Fibroblast of lung (primary cell): ENCODE results near the gene ATP13A2. TPM values are rescaled to one million over a fixed set of nuclear protein-coding genes. Genes with fewer than 3 reads are reported as not detected.

Experiments used
- DNase-seq, 2 donors: peaks; one replicate each; pipeline versions ENCODE4 v3.0.0 to v3.0.0-alpha.2; 2010; ENCODE audit warnings: low read depth in 2 of 2
- H2AFZ ChIP-seq: 2 replicates; pipeline ENCODE4 v1.5.1; 2012; ENCODE audit warnings: low read length, control low read depth, inconsistent platforms
- H3K27ac ChIP-seq: 2 replicates; pipeline ENCODE4 v1.5.1; 2011; ENCODE audit warnings: low read length, control low read depth; ENCODE audit not compliant: insufficient read depth
- H3K27me3 ChIP-seq: 2 replicates; pipeline ENCODE4 v1.5.1; 2011; ENCODE audit warnings: mild to moderate bottlenecking, low read length; ENCODE audit not compliant: control insufficient read depth, insufficient read depth
- H3K36me3 ChIP-seq: 2 replicates; pipeline ENCODE4 v1.5.1; 2011; ENCODE audit warnings: low read length; ENCODE audit not compliant: control insufficient read depth, insufficient read depth
- H3K4me1 ChIP-seq: 2 replicates; pipeline ENCODE4 v1.5.1; 2011; ENCODE audit warnings: low read length; ENCODE audit not compliant: control insufficient read depth, insufficient read depth; ENCODE audit errors: extremely low read depth
- H3K4me2 ChIP-seq: 2 replicates; pipeline ENCODE4 v1.5.1; 2011; ENCODE audit warnings: low read length, control low read depth; ENCODE audit not compliant: insufficient read depth; ENCODE audit errors: extremely low read depth
- H3K4me3 ChIP-seq, 4 experiments: fragments of 200-600 bp in 1 of 4; sonication (generic) in 1 of 4; replicated peaks in 1 of 4; 2 replicates each; pipeline ENCODE4 v1.5.1; 2011 to 2016; ENCODE audit warnings: low read length in 4 of 4, low read depth in 3 of 4, mild to moderate bottlenecking in 3 of 4, control low read depth in 2 of 4, inconsistent platforms in 1 of 4, mixed read lengths in 1 of 4; ENCODE audit not compliant: insufficient read depth in 1 of 4; ENCODE audit errors: control extremely low read depth in 1 of 4
- H3K79me2 ChIP-seq: 2 replicates; pipeline ENCODE4 v1.5.1; 2012; ENCODE audit warnings: mild to moderate bottlenecking, low read length, inconsistent platforms; ENCODE audit not compliant: control insufficient read depth, insufficient read depth
- H3K9ac ChIP-seq: 2 replicates; pipeline ENCODE4 v1.5.1; 2011; ENCODE audit warnings: mild to moderate bottlenecking, low read length, control low read depth; ENCODE audit not compliant: insufficient read depth
- H3K9me3 ChIP-seq: 2 replicates; pipeline ENCODE4 v1.5.1; 2012; ENCODE audit warnings: low read depth, low read length; ENCODE audit not compliant: control insufficient read depth, insufficient read depth
- H4K20me1 ChIP-seq: 2 replicates; pipeline ENCODE4 v1.5.1; 2011; ENCODE audit warnings: low read length; ENCODE audit not compliant: control insufficient read depth, insufficient read depth; ENCODE audit errors: extremely low read depth
- EZH2 ChIP-seq: IDR thresholded peaks from 2 replicates; pipeline ENCODE4 v1.5.1; 2012; ENCODE audit warnings: low read length, control low read depth, mild to moderate bottlenecking; ENCODE audit errors: missing control alignments
- polyA plus RNA-seq, 2 donors: library from polyadenylated mRNA; depleted of rRNA in 1 of 2; stranded (reverse) in 1 of 2; unstranded in 1 of 2; fragments of >200 nt; gene quantifications; 2 replicates each; pipeline ENCODE4 v1.2.1, GENCODE V29; 2011 to 2012; ENCODE audit warnings: missing spikeins in 1 of 2
- total RNA-seq: library from RNA; depleted of rRNA; stranded (reverse); fragments of >200 nt; gene quantifications from 2 replicates; pipeline ENCODE4 v1.2.1, GENCODE V29; 2014
- TF ChIP-seq, protein P1 (sequence below), 2 donors: IDR thresholded peaks in 1 of 2; conservative IDR thresholded peaks in 1 of 2; 1 replicate in 1 of 2; 2 replicates in 1 of 2; pipeline ENCODE4 v1.5.1; 2011 to 2012; ENCODE audit warnings: low read length in 2 of 2, control low read depth in 1 of 2, inconsistent platforms in 1 of 2, low read depth in 1 of 2, mild to moderate bottlenecking in 1 of 2

Gene ATP13A2
- total and polyA plus RNA-seq, 2 donors (not counting 1 experiment from before 2014, with no cell fraction given), result 6.5 to 10.9 TPM

DNA sequence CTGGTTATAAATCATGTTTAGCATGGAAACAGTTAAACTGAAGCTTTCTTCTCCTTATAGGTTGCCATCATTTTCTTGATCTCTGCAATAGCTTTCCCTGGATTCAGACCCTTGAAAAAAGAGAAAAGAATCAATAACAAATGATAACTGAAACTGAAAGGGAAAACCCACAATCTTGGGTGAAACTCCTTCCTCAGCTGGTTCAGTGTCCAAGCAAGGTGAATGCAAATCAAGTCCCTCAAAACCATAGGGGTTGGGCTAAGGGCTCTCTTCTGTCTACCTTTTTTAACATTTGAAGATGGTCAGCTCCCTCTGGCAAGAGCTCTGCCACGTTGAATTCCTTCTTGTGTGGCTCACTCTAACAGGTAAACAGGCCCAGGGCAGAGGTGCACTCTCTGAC lies 7.1 kb upstream of the ATP13A2 start:
- Histone ChIP-seq H3K4me3 (no peak overlapping the region), H3K9me3 (no peaks in the 10 kb centered on the region), H3K36me3 (peaks cover 20% of the 10 kb centered on the region), H4K20me1 (no peaks in the 10 kb centered on the region), H3K27ac (no peak overlapping the region), H2AFZ (no peak overlapping the region), H3K9ac (no peak overlapping the region), H3K4me2 (no peak overlapping the region), H3K4me1 (peaks cover 3% of the 10 kb centered on the region), H3K79me2 (no peaks in the 10 kb centered on the region), H3K27me3 (no peaks in the 10 kb centered on the region)
- DNase-seq, result no peak
- TF ChIP-seq, protein P1, sequence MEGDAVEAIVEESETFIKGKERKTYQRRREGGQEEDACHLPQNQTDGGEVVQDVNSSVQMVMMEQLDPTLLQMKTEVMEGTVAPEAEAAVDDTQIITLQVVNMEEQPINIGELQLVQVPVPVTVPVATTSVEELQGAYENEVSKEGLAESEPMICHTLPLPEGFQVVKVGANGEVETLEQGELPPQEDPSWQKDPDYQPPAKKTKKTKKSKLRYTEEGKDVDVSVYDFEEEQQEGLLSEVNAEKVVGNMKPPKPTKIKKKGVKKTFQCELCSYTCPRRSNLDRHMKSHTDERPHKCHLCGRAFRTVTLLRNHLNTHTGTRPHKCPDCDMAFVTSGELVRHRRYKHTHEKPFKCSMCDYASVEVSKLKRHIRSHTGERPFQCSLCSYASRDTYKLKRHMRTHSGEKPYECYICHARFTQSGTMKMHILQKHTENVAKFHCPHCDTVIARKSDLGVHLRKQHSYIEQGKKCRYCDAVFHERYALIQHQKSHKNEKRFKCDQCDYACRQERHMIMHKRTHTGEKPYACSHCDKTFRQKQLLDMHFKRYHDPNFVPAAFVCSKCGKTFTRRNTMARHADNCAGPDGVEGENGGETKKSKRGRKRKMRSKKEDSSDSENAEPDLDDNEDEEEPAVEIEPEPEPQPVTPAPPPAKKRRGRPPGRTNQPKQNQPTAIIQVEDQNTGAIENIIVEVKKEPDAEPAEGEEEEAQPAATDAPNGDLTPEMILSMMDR (conservative IDR thresholded peaks at IDR 0.05 in 1 of 2, IDR thresholded peaks at IDR 0.05 in 1 of 2; ENCODE audit: low read depth in 1 of 2, low read length in 2 of 2), result no peak
- no peak for TF ChIP-seq EZH2

DNA sequence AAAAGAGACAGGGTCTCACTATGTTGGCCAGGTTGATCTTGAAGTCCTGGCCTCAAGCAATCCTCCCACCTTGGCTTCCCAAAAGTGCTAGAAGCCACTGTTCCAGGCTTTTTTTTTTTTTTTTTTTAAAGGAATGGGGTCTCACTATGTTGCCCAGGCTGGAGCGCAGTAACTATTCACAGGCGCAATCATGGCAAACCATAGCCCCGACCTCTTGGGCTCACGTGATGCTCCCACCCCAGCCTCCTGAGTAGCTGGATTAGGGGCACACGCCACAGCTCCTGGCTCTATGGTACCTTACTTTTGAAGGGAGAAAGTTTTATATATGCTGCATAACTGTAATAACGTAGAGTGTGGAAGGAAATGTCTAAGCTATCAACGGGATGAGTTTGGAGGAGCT lies 5.7 kb upstream of the ATP13A2 start:
- no peak overlapping the region for H3K4me2 ChIP-seq
- TF ChIP-seq, protein P1 (conservative IDR thresholded peaks at IDR 0.05 in 1 of 2, IDR thresholded peaks at IDR 0.05 in 1 of 2; ENCODE audit: low read depth in 1 of 2, low read length in 2 of 2), result no peak
- TF ChIP-seq EZH2, result no peak
- no peaks in the 10 kb centered on the region for H4K20me1 ChIP-seq
- H3K27ac ChIP-seq, result no peak overlapping the region
- DNase-seq, result no peak
- no peak overlapping the region for H3K9ac ChIP-seq
- H3K36me3 ChIP-seq, result peaks cover 19% of the 10 kb centered on the region
- H3K79me2 ChIP-seq, result no peaks in the 10 kb centered on the region
- no peak overlapping the region for H2AFZ ChIP-seq
- no peaks in the 10 kb centered on the region for H3K9me3 ChIP-seq
- peaks cover 3% of the 10 kb centered on the region for H3K4me1 ChIP-seq
- H3K27me3 ChIP-seq, result no peaks in the 10 kb centered on the region
- H3K4me3 ChIP-seq, result no peak overlapping the region

DNA sequence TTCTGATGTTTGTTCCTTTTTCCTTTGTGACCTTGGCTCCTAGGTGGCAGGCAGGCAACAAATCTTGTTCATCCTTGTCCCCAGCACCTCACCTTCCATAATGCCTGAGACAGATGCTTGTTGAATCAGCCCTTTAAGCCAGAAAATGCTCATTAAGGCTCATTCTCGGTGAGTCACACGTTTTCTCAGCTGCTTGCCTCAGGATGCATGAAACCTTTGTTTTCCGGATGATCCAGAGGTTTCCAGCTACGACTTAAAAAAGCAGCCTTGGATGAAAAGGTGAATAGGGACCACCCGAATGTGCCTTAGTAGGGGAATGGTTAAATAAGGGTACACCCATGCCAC lies 4.6 kb upstream of the ATP13A2 start:
- Histone ChIP-seq H3K9ac (no peak overlapping the region), H4K20me1 (no peaks in the 10 kb centered on the region), H3K9me3 (no peaks in the 10 kb centered on the region), H3K36me3 (peaks cover 12% of the 10 kb centered on the region), H3K4me2 (no peak overlapping the region), H3K4me1 (peaks cover 3% of the 10 kb centered on the region), H2AFZ (no peak overlapping the region), H3K79me2 (no peaks in the 10 kb centered on the region), H3K27ac (no peak overlapping the region), H3K4me3 (no peak overlapping the region), H3K27me3 (no peaks in the 10 kb centered on the region)
- TF ChIP-seq EZH2, result no peak
- TF ChIP-seq, protein P1 (conservative IDR thresholded peaks at IDR 0.05 in 1 of 2, IDR thresholded peaks at IDR 0.05 in 1 of 2; ENCODE audit: low read depth in 1 of 2, low read length in 2 of 2), result no peak
- DNase-seq, result peak; percentile 40 to 84
